Mesendoderm (in vitro differentiated cells): ENCODE results near the gene KCNAB1.

Source experiments
- DNase-seq: peaks from one replicate; pipeline ENCODE4 v3.0.0; 2013
- H2AK5ac ChIP-seq: 2 replicates; pipeline ENCODE4 v1.6.1; 2013; ENCODE audit warnings: low read length, inconsistent platforms
- H2BK120ac ChIP-seq: 2 replicates; pipeline ENCODE4 v1.6.1; 2013; ENCODE audit warnings: low read depth, mild to moderate bottlenecking, low read length, moderate library complexity, mixed read lengths
- H2BK15ac ChIP-seq: replicated peaks from 2 replicates; pipeline ENCODE4 v1.6.1; 2013; ENCODE audit warnings: low read depth, mild to moderate bottlenecking, moderate library complexity
- H2BK5ac ChIP-seq: 2 replicates; pipeline ENCODE4 v1.6.1; 2013; ENCODE audit warnings: low read length, inconsistent platforms
- H3K18ac ChIP-seq: 2 replicates; pipeline ENCODE4 v1.6.1; 2013; ENCODE audit warnings: mild to moderate bottlenecking, low read length, mixed read lengths
- H3K23ac ChIP-seq: one replicate; pipeline ENCODE4 v1.6.1; 2013; ENCODE audit warnings: low read length
- H3K27ac ChIP-seq: 2 replicates; pipeline ENCODE4 v1.5.1; 2013; ENCODE audit warnings: low read depth, mild to moderate bottlenecking, inconsistent platforms, low read length, moderate library complexity
- H3K27me3 ChIP-seq: 2 replicates; pipeline ENCODE4 v1.6.1; 2013; ENCODE audit warnings: low read length, control low read depth, mild to moderate bottlenecking, inconsistent platforms; ENCODE audit not compliant: insufficient read depth, poor library complexity
- H3K36me3 ChIP-seq: 2 replicates; pipeline ENCODE4 v1.6.1; 2013; ENCODE audit warnings: low read length, inconsistent platforms; ENCODE audit not compliant: control insufficient read depth, insufficient read depth
- H3K4ac ChIP-seq: one replicate; pipeline ENCODE4 v1.6.1; 2013; ENCODE audit warnings: low read depth, mild to moderate bottlenecking, low read length, moderate library complexity
- H3K4me1 ChIP-seq: 2 replicates; pipeline ENCODE4 v1.6.1; 2013; ENCODE audit warnings: low read depth, low read length, inconsistent platforms; ENCODE audit not compliant: control insufficient read depth
- H3K4me2 ChIP-seq: 2 replicates; pipeline ENCODE4 v1.6.1; 2013; ENCODE audit warnings: low read length
- H3K4me3 ChIP-seq: 2 replicates; pipeline ENCODE4 v1.5.1; 2013; ENCODE audit warnings: mild to moderate bottlenecking, low read length
- H3K56ac ChIP-seq: one replicate; pipeline ENCODE4 v1.6.1; 2013; ENCODE audit warnings: low read length
- H3K79me1 ChIP-seq: 2 replicates; pipeline ENCODE4 v1.6.1; 2013; ENCODE audit warnings: low read length, inconsistent platforms
- H3K79me2 ChIP-seq: 2 replicates; pipeline ENCODE4 v1.6.1; 2013; ENCODE audit warnings: mild to moderate bottlenecking, low read length; ENCODE audit not compliant: control insufficient read depth, insufficient read depth
- H3K9ac ChIP-seq: 2 replicates; pipeline ENCODE4 v1.6.1; 2013; ENCODE audit warnings: low read length, inconsistent platforms
- H4K5ac ChIP-seq: one replicate; pipeline ENCODE4 v1.6.1; 2013; ENCODE audit warnings: low read length
- H4K8ac ChIP-seq: one replicate; pipeline ENCODE4 v1.6.1; 2013; ENCODE audit warnings: low read depth, mild to moderate bottlenecking, control low read depth, low read length, moderate library complexity
- WGBS: extraction: QIAGEN DNeasy Blood & Tissue Kit; methylation state at CpG from one replicate; pipeline ENCODE4 v1.1.7; 2013; ENCODE audit warnings: low lambda C conversion rate, missing lambda C conversion rate; ENCODE audit not compliant: insufficient coverage; ENCODE audit errors: extremely low coverage; 5-methylcytosine and 5-hydroxymethylcytosine counted together

Gene KCNAB1

DNA sequence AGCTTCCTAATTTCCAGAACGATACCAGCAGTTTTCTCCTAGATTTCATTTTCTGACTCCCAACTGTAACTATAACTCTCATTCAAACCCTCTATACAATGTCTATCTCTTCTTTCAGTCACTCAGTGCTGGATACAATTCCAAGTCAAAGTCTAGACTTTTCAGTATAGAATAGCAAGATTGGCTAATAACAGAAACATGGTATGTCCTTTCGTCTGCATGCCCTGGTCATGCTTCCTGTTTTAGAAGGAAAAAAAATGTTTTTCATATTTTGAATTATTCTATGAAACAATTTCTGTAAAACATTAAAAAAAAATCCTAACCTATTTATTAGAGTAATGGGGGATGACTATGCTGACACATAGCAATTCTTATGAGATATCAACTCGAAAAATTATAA is 180.0 kb downstream of the KCNAB1 start:
- Histone ChIP-seq H4K8ac (no peak overlapping the region), H3K9ac (no peak overlapping the region), H3K79me2 (no peaks in the 10 kb centered on the region), H3K4me1 (no peaks in the 10 kb centered on the region), H3K4me2 (no peak overlapping the region), H3K27me3 (no peaks in the 10 kb centered on the region), H3K27ac (no peak overlapping the region), H3K4ac (no peak overlapping the region), H3K18ac (no peak overlapping the region), H3K23ac (no peak overlapping the region), H2AK5ac (no peak overlapping the region), H2BK120ac (no peak overlapping the region), H3K79me1 (no peaks in the 10 kb centered on the region), H3K4me3 (no peak overlapping the region), H3K36me3 (no peaks in the 10 kb centered on the region), H3K56ac (no peak overlapping the region), H2BK5ac (no peak overlapping the region), H2BK15ac (no peak overlapping the region), H4K5ac (no peak overlapping the region)
- WGBS, result no CpG with 5 or more reads among the region's 3 CpGs
- no peak for DNase-seq

GRCh38 chr3:156300929-156301840 is 180.8 kb downstream of the KCNAB1 start:
- Histone ChIP-seq H3K18ac (no peak overlapping the region), H3K23ac (no peak overlapping the region), H3K9ac (no peak overlapping the region), H2AK5ac (no peak overlapping the region), H4K5ac (no peak overlapping the region), H2BK120ac (no peak overlapping the region), H3K27ac (no peak overlapping the region), H3K4me3 (no peak overlapping the region), H3K56ac (no peak overlapping the region), H2BK5ac (no peak overlapping the region), H4K8ac (no peak overlapping the region), H3K4ac (no peak overlapping the region), H3K79me2 (no peaks in the 10 kb centered on the region), H3K4me2 (no peak overlapping the region), H3K27me3 (no peaks in the 10 kb centered on the region), H3K4me1 (no peaks in the 10 kb centered on the region), H3K79me1 (no peaks in the 10 kb centered on the region), H3K36me3 (no peaks in the 10 kb centered on the region), H2BK15ac (no peak overlapping the region)
- no peak for DNase-seq
- WGBS, result no CpG with 5 or more reads among the region's 6 CpGs

DNA sequence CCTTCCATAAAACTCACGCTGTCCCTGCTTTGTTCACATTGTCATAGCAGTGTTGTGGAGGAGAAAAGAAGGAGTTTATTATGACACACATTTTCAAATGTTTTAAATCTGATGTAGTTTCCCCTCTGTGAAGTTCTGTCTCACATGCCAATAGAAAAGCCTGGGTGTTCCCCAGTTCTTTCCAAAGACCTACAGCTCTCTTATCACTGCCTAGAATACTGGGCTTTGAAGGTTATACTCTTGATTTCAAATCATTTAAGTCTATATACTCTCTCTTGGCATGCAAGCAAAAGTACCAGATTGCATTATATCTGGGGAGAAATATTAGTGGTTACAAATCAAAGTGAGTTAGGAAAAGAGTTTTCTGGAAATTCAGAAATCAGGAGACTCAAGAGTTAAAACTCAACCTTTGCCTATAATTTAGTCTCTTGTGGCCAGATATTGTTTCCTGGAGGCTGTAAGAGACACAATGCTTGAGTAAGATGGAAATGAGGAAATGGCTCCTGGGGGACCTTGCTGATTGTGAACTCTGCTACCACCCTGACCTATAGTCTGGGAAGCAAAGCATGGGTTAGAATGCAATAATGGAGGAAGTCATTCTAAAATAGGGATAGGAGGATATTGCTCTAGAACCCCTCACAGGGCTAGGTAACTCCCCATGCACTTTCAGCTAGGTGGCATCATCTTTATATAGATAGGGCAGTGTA is 182.8 kb downstream of the KCNAB1 start:
- no CpG with 5 or more reads among the region's 1 CpG for WGBS
- Histone ChIP-seq H3K9ac (no peak overlapping the region), H3K4me2 (no peak overlapping the region), H2BK15ac (no peak overlapping the region), H3K79me2 (no peaks in the 10 kb centered on the region), H3K27me3 (no peaks in the 10 kb centered on the region), H3K4me3 (no peak overlapping the region), H3K56ac (no peak overlapping the region), H3K79me1 (no peaks in the 10 kb centered on the region), H2AK5ac (no peak overlapping the region), H3K36me3 (no peaks in the 10 kb centered on the region), H4K5ac (no peak overlapping the region), H3K23ac (no peak overlapping the region), H3K18ac (no peak overlapping the region), H3K4me1 (no peaks in the 10 kb centered on the region), H2BK120ac (no peak overlapping the region), H3K27ac (no peak overlapping the region), H2BK5ac (no peak overlapping the region), H4K8ac (no peak overlapping the region), H3K4ac (no peak overlapping the region)
- DNase-seq, result no peak

GRCh38 chr3:156304406-156304805 is 184.0 kb downstream of the KCNAB1 start:
- Histone ChIP-seq H3K18ac (no peak overlapping the region), H4K5ac (no peak overlapping the region), H3K4me3 (no peak overlapping the region), H3K79me2 (no peaks in the 10 kb centered on the region), H2BK15ac (no peak overlapping the region), H3K4me2 (no peak overlapping the region), H3K27me3 (no peaks in the 10 kb centered on the region), H3K23ac (no peak overlapping the region), H2BK5ac (no peak overlapping the region), H4K8ac (no peak overlapping the region), H3K4me1 (no peaks in the 10 kb centered on the region), H3K56ac (no peak overlapping the region), H3K27ac (no peak overlapping the region), H3K4ac (no peak overlapping the region), H3K36me3 (no peaks in the 10 kb centered on the region), H3K79me1 (no peaks in the 10 kb centered on the region), H3K9ac (no peak overlapping the region), H2AK5ac (no peak overlapping the region), H2BK120ac (no peak overlapping the region)
- WGBS, result no CpG with 5 or more reads among the region's 3 CpGs
- DNase-seq, result no peak

GRCh38 chr3:156305672-156306071 is 185.3 kb downstream of the KCNAB1 start:
- H3K4me1 ChIP-seq, result no peaks in the 10 kb centered on the region
- H3K36me3 ChIP-seq, result no peaks in the 10 kb centered on the region
- no peak overlapping the region for H2BK120ac ChIP-seq
- no peak overlapping the region for H2AK5ac ChIP-seq
- no peak overlapping the region for H4K5ac ChIP-seq
- H3K27me3 ChIP-seq, result no peaks in the 10 kb centered on the region
- H3K4me2 ChIP-seq, result no peak overlapping the region
- no peak overlapping the region for H3K4ac ChIP-seq
- DNase-seq, result no peak
- H3K56ac ChIP-seq, result no peak overlapping the region
- no peak overlapping the region for H3K9ac ChIP-seq
- no peak overlapping the region for H3K18ac ChIP-seq
- H4K8ac ChIP-seq, result no peak overlapping the region
- no peaks in the 10 kb centered on the region for H3K79me1 ChIP-seq
- no peak overlapping the region for H3K23ac ChIP-seq
- no peak overlapping the region for H3K27ac ChIP-seq
- WGBS, result no CpG with 5 or more reads among the region's 1 CpG
- no peak overlapping the region for H2BK15ac ChIP-seq
- H2BK5ac ChIP-seq, result no peak overlapping the region
- H3K4me3 ChIP-seq, result no peak overlapping the region
- H3K79me2 ChIP-seq, result no peaks in the 10 kb centered on the region
